Peyer's patch (tissue), 4 donors: ENCODE data around the gene KCNQ1OT1. TPM values are rescaled to one million over a fixed set of nuclear protein-coding genes. Genes with fewer than 3 reads are reported as not detected.
A peak's percentile ranks its signal among the peaks of the same experiment; 100 is the strongest.

Experiments used
- DNase-seq, 3 donors: peaks; one replicate each; pipeline ENCODE4 v3.0.0-alpha.2; 2017 to 2019
- H3K27ac ChIP-seq, 4 donors: fragments of 200-600 bp; sonication (generic); one replicate each; pipeline ENCODE4 v1.5.1; 2016 to 2019
- H3K27me3 ChIP-seq, 2 donors: fragments of 200-600 bp; sonication (generic); one replicate each; pipeline ENCODE4 v1.5.1; 2019
- H3K36me3 ChIP-seq, 3 donors: fragments of 200-600 bp; sonication (generic); one replicate each; pipeline ENCODE4 v1.5.1; 2016 to 2019
- H3K4me1 ChIP-seq, 4 donors: fragments of 200-600 bp; sonication (generic); one replicate each; pipeline ENCODE4 v1.5.1; 2016 to 2019
- H3K4me3 ChIP-seq, 4 donors: fragments of 200-600 bp; sonication (generic); 1 replicate in 3 of 4; 2 replicates in 1 of 4; pipeline ENCODE4 v1.5.1; 2016 to 2019; ENCODE audit warnings: mild to moderate bottlenecking in 1 of 4
- H3K9me3 ChIP-seq, 4 donors: fragments of 200-600 bp; sonication (generic); one replicate each; pipeline ENCODE4 v1.5.1; 2016 to 2019; ENCODE audit warnings: mild to moderate bottlenecking in 1 of 4
- POLR2A ChIP-seq, 2 donors: fragments of 450-650 bp; IDR thresholded peaks; one replicate each; pipeline ENCODE4 v1.5.1; 2017; ENCODE audit warnings: antibody characterized with exemption in 2 of 2, mild to moderate bottlenecking in 2 of 2, moderate library complexity in 2 of 2
- total RNA-seq, 4 donors: library from RNA; depleted of rRNA; stranded (reverse); fragments of >200 nt; gene quantifications; one replicate each; pipeline ENCODE4 v1.1.0, GENCODE V29; 2016
- TF ChIP-seq, protein P1 (sequence below), 6 experiments: fragments of 450-650 bp in 4 of 6; fragments of 200-600 bp in 2 of 6; sonication (generic) in 1 of 6; IDR thresholded peaks; one replicate each; pipeline ENCODE4 v1.5.1; 2017 to 2019; ENCODE audit warnings: antibody characterized with exemption in 6 of 6, mild to moderate bottlenecking in 3 of 6, moderate library complexity in 1 of 6

KCNQ1OT1 gene
- total RNA-seq, 4 donors from 2014 or later, result 3.2 to 6.2 (median 4.5) TPM

DNA sequence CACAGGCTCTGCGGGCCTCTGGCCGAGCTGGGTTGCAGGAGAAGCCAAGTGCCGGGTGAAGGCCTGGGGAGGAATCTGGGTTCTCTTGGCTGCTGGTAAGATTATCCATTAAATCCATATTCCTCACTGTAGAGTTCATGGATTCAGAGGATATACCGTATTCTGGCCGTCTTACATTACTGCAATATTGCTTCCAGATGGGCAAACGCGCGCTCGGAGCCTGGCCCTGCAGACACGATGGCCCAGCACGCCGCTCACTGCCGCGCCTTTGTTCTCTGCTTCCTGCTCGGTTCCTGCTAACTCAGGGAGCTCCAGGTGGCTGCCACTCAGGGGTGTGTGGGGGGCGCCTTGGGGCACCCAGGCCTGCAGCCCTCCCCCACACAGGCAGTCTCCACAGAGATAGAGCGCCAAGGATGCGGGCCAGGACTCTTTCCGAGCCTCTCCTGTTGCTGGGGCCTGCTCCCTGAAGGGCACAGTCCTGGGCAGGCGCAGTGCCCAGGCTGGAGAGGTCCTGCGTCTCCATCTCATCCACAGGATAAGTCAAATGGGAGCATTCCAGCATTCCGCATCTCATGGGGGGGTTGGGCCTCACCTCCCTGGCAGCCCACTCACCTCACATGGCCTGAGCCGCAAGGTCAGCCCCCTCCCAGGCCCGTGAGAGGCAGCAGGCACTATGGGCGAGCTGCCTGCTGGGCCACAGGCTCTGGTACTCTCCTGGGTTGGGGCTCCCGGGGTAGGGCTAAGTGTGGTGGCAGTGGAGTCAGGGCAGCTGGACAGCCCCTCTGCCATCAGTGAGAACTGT lies 14.1 kb upstream of the KCNQ1OT1 start:
- H3K9me3 ChIP-seq, result no peaks in the 10 kb centered on the region
- no peak for TF ChIP-seq POLR2A (IDR thresholded peaks at IDR 0.05)
- TF ChIP-seq, protein P1, sequence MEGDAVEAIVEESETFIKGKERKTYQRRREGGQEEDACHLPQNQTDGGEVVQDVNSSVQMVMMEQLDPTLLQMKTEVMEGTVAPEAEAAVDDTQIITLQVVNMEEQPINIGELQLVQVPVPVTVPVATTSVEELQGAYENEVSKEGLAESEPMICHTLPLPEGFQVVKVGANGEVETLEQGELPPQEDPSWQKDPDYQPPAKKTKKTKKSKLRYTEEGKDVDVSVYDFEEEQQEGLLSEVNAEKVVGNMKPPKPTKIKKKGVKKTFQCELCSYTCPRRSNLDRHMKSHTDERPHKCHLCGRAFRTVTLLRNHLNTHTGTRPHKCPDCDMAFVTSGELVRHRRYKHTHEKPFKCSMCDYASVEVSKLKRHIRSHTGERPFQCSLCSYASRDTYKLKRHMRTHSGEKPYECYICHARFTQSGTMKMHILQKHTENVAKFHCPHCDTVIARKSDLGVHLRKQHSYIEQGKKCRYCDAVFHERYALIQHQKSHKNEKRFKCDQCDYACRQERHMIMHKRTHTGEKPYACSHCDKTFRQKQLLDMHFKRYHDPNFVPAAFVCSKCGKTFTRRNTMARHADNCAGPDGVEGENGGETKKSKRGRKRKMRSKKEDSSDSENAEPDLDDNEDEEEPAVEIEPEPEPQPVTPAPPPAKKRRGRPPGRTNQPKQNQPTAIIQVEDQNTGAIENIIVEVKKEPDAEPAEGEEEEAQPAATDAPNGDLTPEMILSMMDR (IDR thresholded peaks at IDR 0.05), result no peak
- no peaks in the 10 kb centered on the region for H3K36me3 ChIP-seq
- no peak overlapping the region for H3K4me3 ChIP-seq
- no peak overlapping the region for H3K27ac ChIP-seq
- H3K4me1 ChIP-seq, result peaks cover 0 to 2% (median 0%) of the 10 kb centered on the region in 4 donors
- H3K27me3 ChIP-seq, result no peaks in the 10 kb centered on the region
- DNase-seq, result no peak

DNA sequence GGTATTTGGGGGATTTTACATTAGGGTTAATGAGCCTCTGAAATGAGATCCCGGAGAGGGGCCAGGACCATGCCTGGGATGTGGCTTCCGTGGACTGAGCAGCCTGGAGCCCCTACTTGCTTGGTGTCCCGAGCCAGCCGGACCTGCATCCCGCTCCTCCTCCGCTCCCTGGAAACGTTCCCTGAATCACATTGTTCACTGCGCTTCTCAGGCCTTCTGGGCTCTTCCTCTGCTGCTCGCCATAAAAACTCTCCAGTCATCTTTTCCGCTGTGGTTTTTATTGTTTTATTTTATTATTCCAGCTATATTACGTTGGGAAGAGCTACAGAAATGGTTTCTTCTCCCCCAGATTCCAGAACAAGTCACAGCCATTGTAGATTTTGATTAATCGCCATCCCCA lies 13.3 kb upstream of the KCNQ1OT1 start:
- H3K27me3 ChIP-seq, result no peaks in the 10 kb centered on the region
- DNase-seq, result no peak
- H3K4me3 ChIP-seq, result no peak overlapping the region
- H3K36me3 ChIP-seq, result no peaks in the 10 kb centered on the region
- peaks cover 0 to 7% (median 0%) of the 10 kb centered on the region in 4 donors for H3K4me1 ChIP-seq
- no peaks in the 10 kb centered on the region for H3K9me3 ChIP-seq
- no peak overlapping the region for H3K27ac ChIP-seq
- TF ChIP-seq, protein P1 (IDR thresholded peaks at IDR 0.05), result no peak
- no peak for TF ChIP-seq POLR2A (IDR thresholded peaks at IDR 0.05)

DNA sequence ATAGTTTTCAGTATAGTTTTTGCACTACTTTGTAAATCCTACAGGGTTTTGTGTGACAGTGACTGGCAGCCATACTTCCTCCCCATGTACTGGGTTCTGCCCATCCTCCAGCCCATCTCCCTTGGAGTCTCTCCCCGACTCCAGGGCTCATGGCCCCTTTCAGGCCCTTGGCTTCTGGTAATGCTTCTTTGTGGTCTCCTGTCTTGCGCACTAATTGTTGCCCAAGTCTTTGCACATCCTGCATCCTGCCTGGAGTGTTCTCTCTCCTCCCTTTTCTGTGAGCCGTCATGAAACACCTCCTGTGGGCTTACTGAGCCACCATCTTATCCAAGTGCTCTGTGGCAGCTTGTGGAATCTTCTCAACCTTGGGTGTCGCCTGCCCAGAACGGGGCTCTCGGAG lies 11.4 kb upstream of the KCNQ1OT1 start:
- Histone ChIP-seq H3K9me3 (no peaks in the 10 kb centered on the region), H3K4me3 (no peak overlapping the region), H3K4me1 (peaks cover 0 to 7% (median 0%) of the 10 kb centered on the region in 4 donors), H3K27ac (no peak overlapping the region), H3K27me3 (no peaks in the 10 kb centered on the region), H3K36me3 (no peaks in the 10 kb centered on the region)
- DNase-seq, result no peak
- TF ChIP-seq POLR2A (IDR thresholded peaks at IDR 0.05), result no peak
- TF ChIP-seq, protein P1 (IDR thresholded peaks at IDR 0.05), result no peak

DNA sequence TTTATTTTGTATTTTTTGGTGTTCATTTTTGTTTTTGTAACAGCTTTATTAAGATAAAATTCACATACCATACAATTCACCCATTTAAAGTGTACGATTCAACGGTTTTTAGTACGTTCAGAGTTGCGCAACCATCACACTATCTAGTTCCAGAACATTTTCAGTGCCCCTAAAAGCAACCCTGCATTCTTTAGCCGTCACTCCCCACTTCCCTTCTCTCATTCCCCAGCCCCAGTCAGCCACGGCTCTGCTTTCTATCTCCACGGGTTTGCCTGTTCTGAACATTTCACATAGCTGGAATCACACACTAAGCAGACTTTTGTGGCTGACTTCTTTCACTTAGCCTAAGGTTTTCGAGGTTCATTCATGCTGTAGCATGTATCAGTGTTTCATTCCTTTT lies 9.6 kb upstream of the KCNQ1OT1 start:
- TF ChIP-seq POLR2A (IDR thresholded peaks at IDR 0.05), result no peak
- TF ChIP-seq, protein P1 (IDR thresholded peaks at IDR 0.05), result no peak
- Histone ChIP-seq H3K4me3 (no peak overlapping the region), H3K27me3 (no peaks in the 10 kb centered on the region), H3K27ac (peak overlapping the region in 1 of 4 donors; percentile 69), H3K4me1 (peaks cover 0 to 7% (median 0%) of the 10 kb centered on the region in 4 donors), H3K9me3 (no peaks in the 10 kb centered on the region), H3K36me3 (no peaks in the 10 kb centered on the region)
- DNase-seq, result no peak

DNA sequence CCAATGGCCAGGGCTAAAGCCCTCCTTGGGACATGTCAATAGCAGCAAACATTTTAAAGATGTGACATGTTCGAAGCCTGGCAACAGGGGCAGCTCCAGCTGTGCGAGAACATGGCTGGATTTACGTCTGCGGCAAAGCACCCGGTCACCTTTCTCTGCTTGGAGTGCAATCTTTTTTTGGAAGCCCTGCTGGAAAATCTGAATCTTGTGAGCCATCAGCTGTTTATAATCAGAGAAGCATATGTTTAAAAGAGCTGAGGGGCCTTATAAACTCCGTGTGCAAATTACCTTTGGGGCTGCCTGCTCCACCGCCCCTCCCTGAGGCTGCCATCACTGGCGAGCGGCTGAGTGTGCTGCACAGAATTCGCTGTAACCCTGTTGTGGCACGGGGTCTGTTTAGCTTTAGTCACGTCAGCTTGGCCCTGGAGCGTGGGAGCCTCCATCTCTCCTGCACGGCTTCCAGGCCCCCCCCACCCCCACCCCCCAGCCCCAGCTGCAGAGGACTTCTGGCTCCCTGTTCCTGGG lies 9.0 kb upstream of the KCNQ1OT1 start:
- TF ChIP-seq POLR2A (IDR thresholded peaks at IDR 0.05), result no peak
- TF ChIP-seq, protein P1 (IDR thresholded peaks at IDR 0.05), result no peak
- no peak for DNase-seq
- no peaks in the 10 kb centered on the region for H3K36me3 ChIP-seq
- H3K9me3 ChIP-seq, result no peaks in the 10 kb centered on the region
- H3K4me3 ChIP-seq, result peak overlapping the region in 1 of 4 donors; percentile 5
- H3K27ac ChIP-seq, result peak overlapping the region in 1 of 4 donors; percentile 69
- H3K27me3 ChIP-seq, result no peaks in the 10 kb centered on the region
- H3K4me1 ChIP-seq, result peaks cover 0 to 7% (median 0%) of the 10 kb centered on the region in 4 donors
